Gastroesophageal sphincter (tissue), 3 donors: ENCODE results near the gene OPCML.

Experiments
- CTCF ChIP-seq, 4 experiments: fragments of 200-600 bp in 2 of 4; fragments of 450-650 bp in 2 of 4; sonication (generic) in 1 of 4; IDR thresholded peaks; one replicate each; pipeline ENCODE4 v1.5.1; 2017 to 2019; ENCODE audit warnings: antibody characterized with exemption in 4 of 4, mild to moderate bottlenecking in 2 of 4, moderate library complexity in 2 of 4
- EP300 ChIP-seq: sonication (generic); formaldehyde crosslinking; IDR thresholded peaks from one replicate; pipeline ENCODE4 v1.6.1; 2017; ENCODE audit warnings: antibody characterized with exemption, mild to moderate bottlenecking

GRCh38 chr11:133425992-133426391 lies 106.3 kb downstream of the OPCML start:
- no peak for TF ChIP-seq CTCF (IDR thresholded peaks at IDR 0.05)
- no peak for TF ChIP-seq EP300
